ENCODE results near the gene GALNT9. TPM values are rescaled to one million over a fixed set of nuclear protein-coding genes. Genes with fewer than 3 reads are reported as not detected.
A peak's percentile ranks its signal among the peaks of the same experiment; 100 is the strongest.

The GALNT9 gene
- total and polyA plus RNA-seq, 9 donors = 0.12 to 21.9 (median 1.3) TPM; not detected in 1

DNA sequence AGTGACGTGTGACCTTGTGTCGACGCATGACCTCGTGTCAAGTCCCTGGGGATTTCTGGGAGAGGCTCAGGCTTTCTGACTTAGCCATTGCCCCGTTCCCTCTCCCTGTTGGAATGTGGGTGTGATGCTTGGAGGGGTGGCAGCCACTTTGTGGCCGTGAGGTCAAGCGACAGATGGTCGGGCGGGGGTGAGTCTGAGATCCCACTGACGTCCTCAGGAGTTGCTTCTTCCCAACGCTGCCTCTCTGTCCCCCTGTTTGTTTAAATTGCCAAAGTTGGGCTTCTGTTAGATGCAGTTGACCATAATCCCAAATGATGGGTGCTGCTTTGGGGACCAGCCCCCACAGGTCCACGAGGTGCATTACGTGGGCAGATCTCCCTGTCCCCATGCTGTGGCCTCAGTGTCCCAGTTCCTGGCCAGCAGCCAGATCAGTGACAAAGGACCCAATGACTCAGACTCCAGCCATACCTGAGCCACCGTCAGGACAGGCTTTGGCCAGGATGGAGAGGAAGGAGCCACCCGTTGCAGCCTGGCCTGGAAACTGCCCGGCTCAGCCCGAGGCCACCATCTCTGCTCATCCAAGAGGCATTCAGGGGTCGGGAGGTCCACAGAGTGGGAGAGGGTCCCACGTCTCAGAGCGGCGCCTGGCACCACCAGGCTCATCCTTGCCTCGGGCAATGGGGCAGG, 34.4 kb upstream of the GALNT9 start:
- 71 to 78% (median 72%) methylated on average over 22 of the region's 22 CpGs for WGBS, 3 donors
- intact Hi-C loops (cut with DNase I) = no loop called here

DNA sequence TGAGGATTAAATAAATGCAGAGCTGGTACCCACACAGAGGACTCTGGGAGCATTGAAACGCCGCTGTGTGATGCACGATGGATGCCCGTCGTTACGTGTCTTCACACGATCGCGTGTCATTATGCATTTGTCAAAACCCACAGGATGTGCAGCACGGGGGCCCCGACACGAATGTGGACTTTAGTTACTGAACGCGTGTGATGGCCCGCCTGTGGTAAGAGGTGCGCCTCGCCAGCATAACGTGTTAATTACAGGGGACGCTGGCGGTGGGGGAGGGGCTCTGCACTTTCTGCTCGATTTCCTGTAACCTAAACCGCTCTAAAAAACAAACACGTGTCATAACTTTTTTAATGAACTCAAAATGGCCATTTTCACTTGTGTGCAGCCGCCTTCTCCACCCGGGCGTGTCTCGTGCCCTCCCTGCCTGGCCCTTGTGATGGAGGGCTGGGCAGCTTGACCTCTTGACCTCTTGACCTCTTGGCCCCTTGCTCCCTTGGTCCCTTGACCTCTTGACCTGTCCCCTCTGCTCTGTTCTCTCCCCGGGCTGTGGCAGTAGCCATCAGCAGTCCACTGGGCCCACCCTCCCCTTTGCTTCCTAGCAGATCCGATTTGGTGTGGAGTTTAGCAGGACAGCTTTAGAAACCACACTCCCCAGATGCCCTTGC, 33.7 kb upstream of the GALNT9 start:
- DNase-seq = peak in 1 of 5 donors; percentile 26
- H3K27ac ChIP-seq = no peak overlapping the region

More for the DNA sequence above, 34.4 kb upstream of the GALNT9 start:
- Histone ChIP-seq H3K9me3 (no peaks in the 10 kb centered on the region), H3K4me3 (no peak overlapping the region), H3K27ac (no peak overlapping the region), H3K36me3 (no peaks in the 10 kb centered on the region), H3K4me1 (ENCODE audit: insufficient read depth) (no peaks in the 10 kb centered on the region), H3K27me3 (no peaks in the 10 kb centered on the region)
- TF ChIP-seq, protein P1, sequence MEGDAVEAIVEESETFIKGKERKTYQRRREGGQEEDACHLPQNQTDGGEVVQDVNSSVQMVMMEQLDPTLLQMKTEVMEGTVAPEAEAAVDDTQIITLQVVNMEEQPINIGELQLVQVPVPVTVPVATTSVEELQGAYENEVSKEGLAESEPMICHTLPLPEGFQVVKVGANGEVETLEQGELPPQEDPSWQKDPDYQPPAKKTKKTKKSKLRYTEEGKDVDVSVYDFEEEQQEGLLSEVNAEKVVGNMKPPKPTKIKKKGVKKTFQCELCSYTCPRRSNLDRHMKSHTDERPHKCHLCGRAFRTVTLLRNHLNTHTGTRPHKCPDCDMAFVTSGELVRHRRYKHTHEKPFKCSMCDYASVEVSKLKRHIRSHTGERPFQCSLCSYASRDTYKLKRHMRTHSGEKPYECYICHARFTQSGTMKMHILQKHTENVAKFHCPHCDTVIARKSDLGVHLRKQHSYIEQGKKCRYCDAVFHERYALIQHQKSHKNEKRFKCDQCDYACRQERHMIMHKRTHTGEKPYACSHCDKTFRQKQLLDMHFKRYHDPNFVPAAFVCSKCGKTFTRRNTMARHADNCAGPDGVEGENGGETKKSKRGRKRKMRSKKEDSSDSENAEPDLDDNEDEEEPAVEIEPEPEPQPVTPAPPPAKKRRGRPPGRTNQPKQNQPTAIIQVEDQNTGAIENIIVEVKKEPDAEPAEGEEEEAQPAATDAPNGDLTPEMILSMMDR (IDR thresholded peaks at IDR 0.05) = no peak
- TF ChIP-seq POLR2A (IDR thresholded peaks at IDR 0.05) (no peak), EP300 (IDR thresholded peaks at IDR 0.05) (no peak)
- no peak for DNase-seq

DNA sequence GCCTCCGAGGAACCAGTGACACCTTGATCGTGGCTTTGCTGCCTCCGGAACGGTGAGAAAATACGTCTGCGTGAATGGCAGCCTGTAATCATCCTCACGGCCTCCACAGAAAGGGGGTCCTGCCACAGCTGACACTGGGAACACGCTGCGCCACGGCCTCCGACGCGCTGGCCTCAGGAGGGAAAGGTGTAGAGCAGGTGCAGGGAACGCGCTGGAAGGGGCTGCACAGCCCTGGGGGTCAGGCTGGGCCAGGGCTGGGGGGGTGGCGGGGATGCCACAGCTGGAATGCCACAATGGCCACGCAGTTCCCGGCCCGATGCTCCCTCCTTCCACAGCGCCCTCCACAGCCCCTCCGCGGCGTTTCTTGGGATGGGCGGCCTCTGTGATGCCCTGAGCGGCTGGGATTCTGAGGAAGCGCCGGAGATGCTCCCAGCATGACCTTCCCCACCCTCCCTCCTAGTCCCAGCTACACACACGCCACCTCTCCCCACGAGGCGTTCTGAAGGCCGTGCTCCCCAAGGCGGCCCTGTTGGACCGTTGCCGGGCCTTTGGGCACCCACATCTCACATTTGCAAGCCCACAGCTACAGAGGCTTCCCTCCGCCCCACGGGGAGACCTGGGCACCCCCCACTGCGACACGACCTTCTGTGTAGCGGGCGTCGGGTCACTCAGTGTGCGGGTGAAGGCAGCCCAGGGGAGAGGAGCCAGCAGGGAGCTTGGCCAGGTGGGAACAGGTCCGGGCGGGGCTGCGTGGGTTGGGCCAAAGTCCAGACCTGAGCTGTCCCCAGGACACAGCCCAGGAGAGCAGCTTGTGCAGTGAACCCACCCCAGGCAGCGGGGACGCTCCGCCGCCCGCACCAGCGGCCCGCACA, 31.8 kb upstream of the GALNT9 start:
- Histone ChIP-seq H3K4me3 (no peak overlapping the region), H3K4me1 (ENCODE audit: insufficient read depth) (peaks cover 2% of the 10 kb centered on the region), H3K36me3 (no peaks in the 10 kb centered on the region), H3K27ac (no peak overlapping the region), H3K9me3 (no peaks in the 10 kb centered on the region), H3K27me3 (no peaks in the 10 kb centered on the region)
- 86 to 90% (median 90%) methylated on average over 52 of the region's 52 CpGs for WGBS, 3 donors
- DNase-seq = peak in 1 of 5 donors; percentile 9
- TF ChIP-seq POLR2A (IDR thresholded peaks at IDR 0.05) = no peak
- no peak for TF ChIP-seq EP300 (IDR thresholded peaks at IDR 0.05)
- TF ChIP-seq, protein P1 (IDR thresholded peaks at IDR 0.05) = no peak
- intact Hi-C loops (cut with DNase I) = no loop called here

More for the DNA sequence above, 33.7 kb upstream of the GALNT9 start:
- Histone ChIP-seq H3K27me3 (no peaks in the 10 kb centered on the region), H3K9me3 (no peaks in the 10 kb centered on the region), H3K4me1 (ENCODE audit: insufficient read depth) (no peaks in the 10 kb centered on the region), H3K36me3 (no peaks in the 10 kb centered on the region), H3K4me3 (no peak overlapping the region)
- TF ChIP-seq EP300 (IDR thresholded peaks at IDR 0.05) (no peak), POLR2A (IDR thresholded peaks at IDR 0.05) (no peak)
- TF ChIP-seq, protein P1 (IDR thresholded peaks at IDR 0.05) = no peak
- intact Hi-C loops (cut with DNase I) = no loop called here
- WGBS, 3 donors = 75 to 79% (median 78%) methylated on average over 29 of the region's 29 CpGs

DNA sequence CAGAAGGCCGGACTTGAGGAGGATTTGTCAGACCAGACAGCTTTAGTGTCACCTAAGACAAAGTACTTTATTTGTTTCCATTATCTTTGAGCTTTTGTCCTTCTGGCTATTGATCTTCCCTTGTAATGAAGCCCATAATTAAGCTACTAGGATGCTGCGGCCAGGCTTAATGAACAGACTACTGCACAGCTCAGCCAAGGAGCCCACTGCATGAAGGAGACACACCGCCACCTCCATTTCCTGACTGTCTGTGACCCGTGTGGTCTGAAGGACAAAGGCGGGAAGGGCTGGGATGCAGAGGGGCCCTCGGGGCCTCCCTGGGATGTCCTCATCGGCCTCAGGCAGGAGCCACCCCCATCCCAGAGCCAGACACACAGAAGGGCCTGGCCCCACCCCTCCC, 31.0 kb upstream of the GALNT9 start:
- no peaks in the 10 kb centered on the region for H3K36me3 ChIP-seq
- no peaks in the 10 kb centered on the region for H3K9me3 ChIP-seq
- H3K27me3 ChIP-seq = no peaks in the 10 kb centered on the region
- no peak overlapping the region for H3K4me3 ChIP-seq
- DNase-seq = peak in 1 of 5 donors; percentile 2
- 73 to 78% (median 77%) methylated on average over 7 of the region's 7 CpGs for WGBS, 3 donors
- no peak for TF ChIP-seq EP300 (IDR thresholded peaks at IDR 0.05)
- TF ChIP-seq, protein P1 (IDR thresholded peaks at IDR 0.05) = no peak
- no peak for TF ChIP-seq POLR2A (IDR thresholded peaks at IDR 0.05)
- intact Hi-C loops (cut with DNase I) = no loop called here
- H3K4me1 ChIP-seq (ENCODE audit: insufficient read depth) = peaks cover 2% of the 10 kb centered on the region
- H3K27ac ChIP-seq = no peak overlapping the region

Measured in ovary (tissue), 9 donors.